H1 (cell line): ENCODE measurements around the gene LRRK1. TPM values are rescaled to one million over a fixed set of nuclear protein-coding genes. Genes with fewer than 3 reads are reported as not detected.

ENCODE experiments used
- CTCF ChIA-PET: fragments of 300-600 bp; sonication (Branson Sonifier 250); formaldehyde crosslinking; loops from one replicate; lab custom pipeline; 2021; ENCODE audit not compliant: partially characterized antibody; lab: Charles Lee
- POLR2A ChIA-PET: fragments of 300-600 bp; sonication (Branson Sonifier 250); formaldehyde crosslinking; loops from one replicate; lab custom pipeline; 2021; ENCODE audit warnings: inconsistent platforms; ENCODE audit not compliant: partially characterized antibody; lab: Charles Lee
- DNase-seq, 2 experiments: peaks; one replicate each; pipeline versions ENCODE4 v3.0.0 to v3.0.0-alpha.2; 2010 to 2022; ENCODE audit warnings: low spot score in 2 of 2, low read depth in 1 of 2, mixed read lengths in 1 of 2
- FAIRE-seq: peaks from 2 replicates; lab custom pipeline; 2011; peaks lifted over from hg19 to GRCh38; lab: Jason Lieb, UNC
- H2AFZ ChIP-seq: 2 replicates; pipeline ENCODE4 v1.8.1; 2012; ENCODE audit warnings: low read length, inconsistent platforms
- H2AK5ac ChIP-seq: 2 replicates; pipeline ENCODE4 v1.6.1; 2013; ENCODE audit warnings: low read depth, low read length
- H2BK120ac ChIP-seq: replicated peaks from 2 replicates; pipeline ENCODE3; 2013; ENCODE audit warnings: low read depth, low read length, inconsistent platforms
- H2BK12ac ChIP-seq: 2 replicates; pipeline ENCODE4 v1.6.1; 2013; ENCODE audit warnings: low read depth, low read length
- H2BK15ac ChIP-seq: 2 replicates; pipeline ENCODE4 v1.6.1; 2013; ENCODE audit warnings: low read length
- H2BK20ac ChIP-seq: 2 replicates; pipeline ENCODE4 v1.6.1; 2013; ENCODE audit warnings: low read length
- H2BK5ac ChIP-seq: 2 replicates; pipeline ENCODE4 v1.6.1; 2013; ENCODE audit warnings: low read depth, low read length
- H3K14ac ChIP-seq: 2 replicates; pipeline ENCODE4 v1.6.1; 2013; ENCODE audit warnings: inconsistent platforms; ENCODE audit not compliant: insufficient read length
- H3K18ac ChIP-seq: 2 replicates; pipeline ENCODE4 v1.6.1; 2013; ENCODE audit warnings: low read length; ENCODE audit errors: extremely low read depth
- H3K23ac ChIP-seq: 2 replicates; pipeline ENCODE4 v1.6.1; 2013; ENCODE audit warnings: inconsistent platforms; ENCODE audit not compliant: insufficient read length
- H3K23me2 ChIP-seq: 2 replicates; pipeline ENCODE4 v1.6.1; 2013; ENCODE audit warnings: low read depth, low read length
- H3K27ac ChIP-seq: 2 replicates; pipeline ENCODE4 v1.6.1; 2011; ENCODE audit warnings: low read depth, low read length, inconsistent platforms
- H3K27me3 ChIP-seq, 4 experiments: replicated peaks in 1 of 4; 1 replicate in 1 of 4; 2 replicates in 3 of 4; pipeline versions ENCODE4 v1.6.1 to v1.8.1; 2011 to 2013; ENCODE audit warnings: low read length in 3 of 4, mild to moderate bottlenecking in 3 of 4, inconsistent platforms in 2 of 4, mixed read lengths in 2 of 4, moderate library complexity in 1 of 4; ENCODE audit not compliant: control insufficient read depth in 3 of 4, insufficient read depth in 3 of 4; ENCODE audit errors: extremely low read depth in 1 of 4
- H3K36me3 ChIP-seq, 4 experiments: 2 replicates each; pipeline versions ENCODE4 v1.6.1 to v1.8.1; 2011 to 2013; ENCODE audit warnings: mild to moderate bottlenecking in 4 of 4, low read length in 3 of 4, moderate library complexity in 2 of 4, control low read depth in 1 of 4, inconsistent platforms in 1 of 4; ENCODE audit not compliant: insufficient read depth in 4 of 4, control insufficient read depth in 2 of 4
- H3K4ac ChIP-seq: replicated peaks from 2 replicates; pipeline ENCODE3; 2013; ENCODE audit warnings: low read length, low read depth, mixed read lengths, inconsistent platforms; ENCODE audit not compliant: insufficient read length
- H3K4me1 ChIP-seq, 4 experiments: replicated peaks in 1 of 4; 1 replicate in 1 of 4; 2 replicates in 3 of 4; pipeline versions ENCODE4 v1.6.1 to v1.8.1; 2011 to 2013; ENCODE audit warnings: low read length in 3 of 4, inconsistent platforms in 2 of 4, mixed read lengths in 1 of 4; ENCODE audit not compliant: insufficient read depth in 4 of 4, control insufficient read depth in 3 of 4
- H3K4me2 ChIP-seq, 2 experiments: 2 replicates each; pipeline versions ENCODE4 v1.6.1 to v1.8.1; 2011 to 2013; ENCODE audit warnings: low read depth in 2 of 2, low read length in 2 of 2, control low read depth in 1 of 2, inconsistent platforms in 1 of 2, mild to moderate bottlenecking in 1 of 2; ENCODE audit not compliant: insufficient read depth in 1 of 2
- H3K4me3 ChIP-seq, 4 experiments: fragments of 200-600, 300-600 bp in 1 of 4; sonication (generic), shearing (Covaris generic), sonication (Bioruptor Twin) in 1 of 4; 2 replicates each; pipeline versions ENCODE4 v1.5.1 to v1.8.1; 2011 to 2016; ENCODE audit warnings: low read length in 4 of 4, low read depth in 3 of 4, control low read depth in 2 of 4, inconsistent platforms in 2 of 4, mild to moderate bottlenecking in 2 of 4, mixed read lengths in 1 of 4, moderate library complexity in 1 of 4; ENCODE audit not compliant: insufficient read depth in 2 of 4; ENCODE audit errors: extremely low read depth in 1 of 4
- H3K56ac ChIP-seq: replicated peaks from 2 replicates; pipeline ENCODE3; 2013; ENCODE audit warnings: low read depth, mild to moderate bottlenecking, mixed read lengths, low read length, inconsistent platforms; ENCODE audit not compliant: insufficient read length
- H3K79me1 ChIP-seq: 2 replicates; pipeline ENCODE4 v1.6.1; 2013; ENCODE audit warnings: low read depth, low read length, control low read depth
- H3K79me2 ChIP-seq, 2 experiments: 2 replicates each; pipeline versions ENCODE4 v1.6.1 to v1.8.1; 2012 to 2013; ENCODE audit warnings: low read length in 2 of 2, mild to moderate bottlenecking in 2 of 2, inconsistent platforms in 1 of 2; ENCODE audit not compliant: insufficient read depth in 2 of 2, control insufficient read depth in 1 of 2
- H3K9ac ChIP-seq, 4 experiments: replicated peaks in 1 of 4; 1 replicate in 1 of 4; 2 replicates in 3 of 4; pipeline versions ENCODE4 v1.6.1 to v1.8.1; 2011 to 2013; ENCODE audit warnings: low read depth in 3 of 4, low read length in 3 of 4, control low read depth in 2 of 4, mild to moderate bottlenecking in 2 of 4, moderate library complexity in 2 of 4, inconsistent platforms in 1 of 4; ENCODE audit errors: extremely low read depth in 1 of 4
- H3K9me3 ChIP-seq, 2 experiments: 2 replicates each; pipeline versions ENCODE4 v1.6.1 to v1.8.1; 2012 to 2013; ENCODE audit warnings: mild to moderate bottlenecking in 2 of 2, moderate library complexity in 2 of 2, control low read depth in 1 of 2, inconsistent platforms in 1 of 2, low read depth in 1 of 2, low read length in 1 of 2, mixed read lengths in 1 of 2; ENCODE audit not compliant: insufficient read depth in 2 of 2
- H4K20me1 ChIP-seq, 2 experiments: replicated peaks in 1 of 2; 2 replicates each; pipeline versions ENCODE3 to v1.8.1; 2011 to 2013; ENCODE audit warnings: inconsistent platforms in 2 of 2, low read length in 2 of 2, mild to moderate bottlenecking in 1 of 2; ENCODE audit not compliant: insufficient read depth in 2 of 2, control insufficient read depth in 1 of 2
- H4K5ac ChIP-seq: 2 replicates; pipeline ENCODE4 v1.6.1; 2013; ENCODE audit warnings: low read length, low read depth, mixed read lengths, inconsistent platforms; ENCODE audit not compliant: insufficient read length
- H4K8ac ChIP-seq: 2 replicates; pipeline ENCODE4 v1.8.0; 2013; ENCODE audit warnings: mild to moderate bottlenecking, moderate library complexity, low read length, inconsistent platforms; ENCODE audit not compliant: insufficient read depth; ENCODE audit errors: extremely low read depth
- H4K91ac ChIP-seq: replicated peaks from 2 replicates; pipeline ENCODE3; 2013; ENCODE audit warnings: low read length, mixed read lengths, inconsistent platforms; ENCODE audit not compliant: insufficient read length
- GABPA ChIP-seq: IDR thresholded peaks from 2 replicates; pipeline ENCODE4 v1.6.1; 2011; ENCODE audit warnings: mild to moderate bottlenecking, low read length, moderate library complexity, borderline replicate concordance; ENCODE audit not compliant: insufficient read depth
- KDM5A ChIP-seq: fragments of 200-600 bp; IDR thresholded peaks from 2 replicates; pipeline ENCODE4 v1.7.1; 2012; ENCODE audit warnings: mild to moderate bottlenecking, low read length, inconsistent platforms, mixed read lengths
- PHF8 ChIP-seq: fragments of 200-600 bp; sonication (generic); conservative IDR thresholded peaks from 2 replicates; pipeline ENCODE4 v1.7.1; 2012; ENCODE audit warnings: low read depth, mild to moderate bottlenecking, inconsistent platforms, low read length, moderate library complexity
- SP4 ChIP-seq: IDR thresholded peaks from 2 replicates; pipeline ENCODE4 v1.6.1; 2012; ENCODE audit warnings: low read length, inconsistent platforms
- TAF1 ChIP-seq: IDR thresholded peaks from 2 replicates; pipeline ENCODE4 v1.6.1; 2011; ENCODE audit warnings: mild to moderate bottlenecking, low read depth, low read length
- WGBS, 2 experiments: shearing (Covaris generic) in 1 of 2; methylation state at CpG; one replicate each; pipeline versions ENCODE4 v1.1.6 to v1.1.7; 2013 to 2015; ENCODE audit warnings: low lambda C conversion rate in 2 of 2, mixed read lengths in 2 of 2, inconsistent platforms in 1 of 2, low coverage in 1 of 2, missing lambda C conversion rate in 1 of 2; ENCODE audit not compliant: insufficient replicate concordance in 2 of 2, insufficient coverage in 1 of 2, insufficient read length in 1 of 2; ENCODE audit errors: extremely low coverage in 1 of 2, missing lambda C conversion rate in 1 of 2; 5-methylcytosine and 5-hydroxymethylcytosine counted together
- polyA plus RNA-seq, 7 experiments: library from polyadenylated mRNA; depleted of rRNA in 3 of 7; stranded (reverse) in 5 of 7; unstranded in 2 of 7; fragments of >200 nt in 5 of 7; fragments of 200-250 nt in 2 of 7; gene quantifications; 1 replicate in 5 of 7; 2 replicates in 1 of 7; 4 replicates in 1 of 7; pipeline versions ENCODE4 v1.2.1 to v1.2.3, GENCODE V29; 2011 to 2013; ENCODE audit warnings: missing spikeins in 2 of 7, mixed read lengths in 2 of 7
- total RNA-seq: library from RNA; stranded (reverse); fragmentation: NEBNext Ultra II Directional; extraction: Animal tissue kit (Norgen Biotek cat#: 25700); gene quantifications from 2 replicates; pipeline ENCODE4 v1.2.1, GENCODE V29; 2021

LRRK1 gene
- total and polyA plus RNA-seq, 2 of the 8 experiments (the other 6 are each of a cell fraction or from before 2014, with no cell fraction given), result 1.2 to 3.6 TPM

- Histone ChIP-seq H3K4me1 (peaks cover 22 to 39% (median 30%) of the 10 kb centered on the region in 4 experiments), H2BK20ac (peak overlapping the region; percentile 100), H3K23me2 (no peaks in the 10 kb centered on the region; the same call in 1 of the 2 replicates), H3K14ac (no peak overlapping the region), H3K27me3 (no peaks in the 10 kb centered on the region), H3K4ac (peak overlapping the region; percentile 100), H4K20me1 (no peaks in the 10 kb centered on the region), H3K4me3 (no peak overlapping the region), H2AK5ac (peak overlapping the region; percentile 100), H4K91ac (peak overlapping the region; percentile 100), H3K36me3 (no peaks in the 10 kb centered on the region), H3K9me3 (peaks cover 0 to 3% of the 10 kb centered on the region in 2 experiments; a peak in 1 of 4 replicates), H2BK120ac (peak overlapping the region; percentile 99), H3K79me2 (no peaks in the 10 kb centered on the region), H2BK12ac (peak overlapping the region; percentile 97), H3K23ac (no peak overlapping the region), H3K4me2 (peak overlapping the region in 1 of 2 experiments; percentile 69; a peak in 2 of 4 replicates), H3K79me1 (no peaks in the 10 kb centered on the region), H4K8ac (peak overlapping the region; percentile 78), H3K18ac (peak overlapping the region; percentile 99), H2BK5ac (peak overlapping the region; percentile 100), H2AFZ (no peak overlapping the region), H3K9ac (no peak overlapping the region), H3K27ac (peak overlapping the region; percentile 92), H2BK15ac (no peak overlapping the region), H3K56ac (peak overlapping the region; percentile 96), H4K5ac (peak overlapping the region; percentile 81)
- FAIRE-seq (no peak), DNase-seq (no peak)
- 49% methylated on average over 6 of the region's 6 CpGs; no CpG with 5 or more reads in 1 of the 2 experiments for WGBS, 2 experiments
- TF ChIP-seq GABPA (no peak), SP4 (no peak), KDM5A (no peak), TAF1 (no peak), PHF8 (no peak)
- ChIA-PET POLR2A (interaction anchor here (0.9 to 4.7 kb wide), 14 partner anchors 7 to 182 kb away, joined by 3 to 14 read pairs (median 8); partner anchors contain the start of gene CHSY1), CTCF (interaction anchor here (0.8 to 4.2 kb wide), 13 partner anchors 12 to 186 kb away, joined by 3 to 30 read pairs (median 5); no protein-coding TSS in a partner anchor)
These were observed 150.9 kb downstream of the LRRK1 start for GRCh38 chr15:101070024-101070423.
